Kasumi-1 (cell line): ENCODE results near the gene CDC42BPA.
A peak's percentile ranks its signal among the peaks of the same experiment; 100 is the strongest.

Source experiments
- DNase-seq, 2 experiments: peaks; one replicate each; lab custom pipeline; 2025; lab: John Stamatoyannopoulos, UW

Gene CDC42BPA

GRCh38 chr1:226945106-226945857 lies 373.0 kb downstream of the CDC42BPA start:
- DNase-seq, result no peak

GRCh38 chr1:226943927-226944326 lies 374.4 kb downstream of the CDC42BPA start:
- no peak for DNase-seq

GRCh38 chr1:226943156-226943555 lies 375.1 kb downstream of the CDC42BPA start:
- no peak for DNase-seq

GRCh38 chr1:226942392-226942791 lies 375.9 kb downstream of the CDC42BPA start:
- DNase-seq, result no peak

GRCh38 chr1:226940806-226941067 lies 377.6 kb downstream of the CDC42BPA start:
- DNase-seq, result no peak

GRCh38 chr1:226940029-226940805 lies 378.1 kb downstream of the CDC42BPA start, which contains the start of gene COQ8A:
COQ8A (plus strand) TSS chr1:226940294; CDS start chr1:226961386, 21,092 bp downstream.
- DNase-seq, result peak; percentile 99
